NCI-H2029 (cell line): Measurements from ENCODE around the gene CTXN2.

ENCODE experiments used
- DNase-seq: peaks from one replicate; lab custom pipeline; 2025; lab: John Stamatoyannopoulos, UW

CTXN2 gene

GRCh38 chr15:48222627-48223026, 31.2 kb downstream of the CTXN2 start:
- DNase-seq: no peak

- no peak for DNase-seq
These were observed 34.3 kb downstream of the CTXN2 start for GRCh38 chr15:48225771-48226170.

- DNase-seq: no peak
These were observed 39.0 kb downstream of the CTXN2 start for GRCh38 chr15:48230498-48230897.

GRCh38 chr15:48233246-48233645, 41.8 kb downstream of the CTXN2 start:
- DNase-seq: no peak

GRCh38 chr15:48239334-48239733, 47.9 kb downstream of the CTXN2 start:
- no peak for DNase-seq

GRCh38 chr15:48242015-48242414, 50.5 kb downstream of the CTXN2 start:
- DNase-seq: peak; percentile 28

GRCh38 chr15:48242535-48242934, 51.1 kb downstream of the CTXN2 start:
- DNase-seq: no peak

- no peak for DNase-seq
These were observed 53.5 kb downstream of the CTXN2 start for GRCh38 chr15:48244921-48245320.

GRCh38 chr15:48248414-48248813, 56.9 kb downstream of the CTXN2 start:
- DNase-seq: no peak

GRCh38 chr15:48250640-48251076, 59.2 kb downstream of the CTXN2 start:
- no peak for DNase-seq

- no peak for DNase-seq
These were observed 61.7 kb downstream of the CTXN2 start for GRCh38 chr15:48253172-48253571.
